Measurements from ENCODE around the gene CLUH.

Gene CLUH

GRCh38 chr17:2718150-2718938 is 6.8 kb upstream of the CLUH start:
- no peak for DNase-seq (ENCODE audit: extremely low read depth in 1 of 2, low read depth in 1 of 2)

- DNase-seq (ENCODE audit: extremely low read depth in 1 of 2, low read depth in 1 of 2): no peak
Observed at GRCh38 chr17:2716649-2717048, 5.1 kb upstream of the CLUH start.

- DNase-seq (ENCODE audit: extremely low read depth in 1 of 2, low read depth in 1 of 2): no peak
Observed at GRCh38 chr17:2713881-2714280, 2.3 kb upstream of the CLUH start.

GRCh38 chr17:2712300-2713043 is 908 bp upstream of the CLUH start:
- no peak for DNase-seq (ENCODE audit: extremely low read depth in 1 of 2, low read depth in 1 of 2)

GRCh38 chr17:2710803-2711607 is 559 bp downstream of the CLUH start:
- no peak for DNase-seq (ENCODE audit: extremely low read depth in 1 of 2, low read depth in 1 of 2)

- DNase-seq (ENCODE audit: extremely low read depth in 1 of 2, low read depth in 1 of 2): no peak
Observed at GRCh38 chr17:2710071-2710802, 1.3 kb downstream of the CLUH start.

GRCh38 chr17:2709183-2709661 is 2.3 kb downstream of the CLUH start:
- DNase-seq (ENCODE audit: extremely low read depth in 1 of 2, low read depth in 1 of 2): no peak

GRCh38 chr17:2708585-2709182 is 2.9 kb downstream of the CLUH start:
- DNase-seq (ENCODE audit: extremely low read depth in 1 of 2, low read depth in 1 of 2): no peak

- no peak for DNase-seq (ENCODE audit: extremely low read depth in 1 of 2, low read depth in 1 of 2)
Observed at GRCh38 chr17:2707721-2708584, 3.6 kb downstream of the CLUH start.

GRCh38 chr17:2706911-2707510 is 4.6 kb downstream of the CLUH start:
- no peak for DNase-seq (ENCODE audit: extremely low read depth in 1 of 2, low read depth in 1 of 2)

GRCh38 chr17:2705888-2706795 is 5.4 kb downstream of the CLUH start:
- no peak for DNase-seq (ENCODE audit: extremely low read depth in 1 of 2, low read depth in 1 of 2)

- DNase-seq (ENCODE audit: extremely low read depth in 1 of 2, low read depth in 1 of 2): no peak
Observed at GRCh38 chr17:2705263-2705662, 6.3 kb downstream of the CLUH start.

- no peak for DNase-seq (ENCODE audit: extremely low read depth in 1 of 2, low read depth in 1 of 2)
Observed at GRCh38 chr17:2704890-2705248, 6.7 kb downstream of the CLUH start.

GRCh38 chr17:2704031-2704889 is 7.3 kb downstream of the CLUH start:
- DNase-seq (ENCODE audit: extremely low read depth in 1 of 2, low read depth in 1 of 2): no peak

- DNase-seq (ENCODE audit: extremely low read depth in 1 of 2, low read depth in 1 of 2): no peak
Observed at GRCh38 chr17:2703606-2704005, 8.0 kb downstream of the CLUH start.

GRCh38 chr17:2703181-2703580 is 8.4 kb downstream of the CLUH start:
- no peak for DNase-seq (ENCODE audit: extremely low read depth in 1 of 2, low read depth in 1 of 2)

All from stimulated activated CD8-positive, alpha-beta memory T cell treated with anti-CD3 and anti-CD28 coated beads, Interleukin-7, amount 100 ng/mL, for 48 hours (primary cell).